GM15510 (cell line): ENCODE results near the gene OR2L3.

Experiments
- POLR2A ChIP-seq: IDR thresholded peaks from 3 replicates; pipeline ENCODE4 v1.6.1; 2011; ENCODE audit warnings: borderline replicate concordance; ENCODE audit not compliant: insufficient read length; ENCODE audit errors: extremely low read depth

The OR2L3 gene, protein sequence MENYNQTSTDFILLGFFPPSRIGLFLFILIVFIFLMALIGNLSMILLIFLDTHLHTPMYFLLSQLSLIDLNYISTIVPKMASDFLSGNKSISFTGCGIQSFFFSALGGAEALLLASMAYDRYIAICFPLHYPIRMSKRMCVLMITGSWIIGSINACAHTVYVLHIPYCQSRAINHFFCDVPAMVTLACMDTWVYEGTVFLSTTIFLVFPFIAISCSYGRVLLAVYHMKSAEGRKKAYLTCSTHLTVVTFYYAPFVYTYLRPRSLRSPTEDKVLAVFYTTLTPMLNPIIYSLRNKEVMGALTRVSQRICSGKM

GRCh38 chr1:248046536-248046935, at the start of gene OR2L3:
TSS of gene OR2L3 (plus strand) at chr1:248046836. CDS start at chr1:248060682, 13,846 bp downstream.
- TF ChIP-seq POLR2A = no peak

DNA sequence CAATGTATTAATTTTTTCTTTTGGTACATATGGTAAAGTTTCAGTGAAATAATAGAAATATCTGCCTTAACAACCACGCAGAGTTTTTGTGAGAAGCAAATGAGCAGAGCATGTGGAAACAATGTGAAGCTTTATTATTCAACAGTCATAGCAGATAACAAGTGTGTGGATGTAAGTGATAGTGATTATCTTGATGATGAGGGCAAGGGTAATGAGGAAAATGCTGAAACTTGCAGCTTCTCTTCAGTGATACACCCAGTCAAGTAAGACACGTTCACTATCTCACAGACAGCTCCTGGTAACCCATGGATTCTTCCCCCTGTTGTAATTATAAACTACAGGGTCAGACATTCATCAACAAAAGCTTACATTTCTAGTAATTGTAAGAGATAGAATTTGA, 47.8 kb upstream of the OR2L3 start:
- no peak for TF ChIP-seq POLR2A

- no peak for TF ChIP-seq POLR2A
Observed at GRCh38 chr1:248000169-248000568, 46.5 kb upstream of the OR2L3 start.

DNA sequence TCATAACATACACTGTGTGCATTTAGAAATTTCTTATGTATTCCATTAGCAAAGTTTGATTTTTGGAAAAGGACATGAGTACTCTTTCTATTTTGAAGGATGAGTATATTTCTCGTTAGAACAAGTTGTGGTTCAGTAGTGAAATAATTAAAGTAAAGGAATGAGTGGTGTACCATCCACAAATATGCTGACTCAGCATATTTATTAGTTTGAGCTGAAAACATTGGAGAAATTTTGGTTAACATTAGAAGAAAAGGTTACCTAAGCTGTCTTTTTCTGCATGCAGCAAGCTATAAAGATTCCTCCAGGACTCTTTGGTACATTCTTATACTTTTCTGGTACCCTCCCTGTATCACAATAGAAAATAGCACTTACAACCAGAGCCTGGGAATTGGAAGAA, 38.9 kb upstream of the OR2L3 start:
- TF ChIP-seq POLR2A = no peak

- TF ChIP-seq POLR2A = no peak
Observed at GRCh38 chr1:248009681-248010080, 37.0 kb upstream of the OR2L3 start.

GRCh38 chr1:248013229-248013710, 33.4 kb upstream of the OR2L3 start, which contains the start of gene OR2L5:
TSS of gene OR2L5 (plus strand) at chr1:248013660. CDS start at chr1:248021948, 8,288 bp downstream.
- no peak for TF ChIP-seq POLR2A

DNA sequence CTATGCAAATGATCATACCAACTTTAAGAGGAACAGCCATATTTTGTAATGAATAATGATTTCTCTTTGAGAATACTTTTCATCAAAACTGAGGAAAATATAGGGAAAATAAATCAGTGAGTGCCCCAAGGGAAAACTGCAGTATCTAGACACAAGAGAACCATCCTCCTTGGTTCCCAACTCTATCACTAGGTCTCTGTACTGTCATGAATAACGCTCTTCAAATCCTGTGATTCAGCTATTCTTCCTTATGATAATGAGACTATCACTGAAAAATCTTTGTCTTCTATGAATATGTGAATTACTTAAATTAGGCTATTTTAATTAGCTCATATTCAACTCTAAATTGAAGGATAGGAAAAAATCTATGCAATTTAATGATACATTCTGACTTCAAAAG, 30.8 kb upstream of the OR2L3 start:
- TF ChIP-seq POLR2A = no peak

GRCh38 chr1:248029770-248030169, 16.9 kb upstream of the OR2L3 start, which contains the start of gene OR2L2:
TSS of gene OR2L2 (plus strand) at chr1:248030070. CDS start at chr1:248038268, 8,198 bp downstream.
- no peak for TF ChIP-seq POLR2A

GRCh38 chr1:248045209-248045608, 1.4 kb upstream of the OR2L3 start:
- no peak for TF ChIP-seq POLR2A

DNA sequence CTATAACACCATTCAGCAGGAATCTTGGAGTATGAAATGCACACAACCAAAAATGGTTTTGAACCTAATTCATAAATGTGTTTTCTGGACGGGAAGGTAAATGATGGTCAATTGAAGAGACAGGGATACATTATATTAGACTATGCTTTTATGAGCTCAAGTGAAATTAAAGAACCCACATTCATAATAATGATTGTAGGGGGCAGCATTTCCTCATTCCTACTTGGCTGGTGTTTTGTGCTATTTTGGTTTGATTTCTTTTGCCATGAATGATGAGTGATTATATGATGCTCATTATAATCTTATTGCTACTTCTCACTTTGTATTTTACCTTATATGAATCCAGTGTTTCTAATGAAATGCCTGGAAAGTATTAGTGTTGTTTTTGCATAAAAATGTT, 372 bp downstream of the OR2L3 start:
- TF ChIP-seq POLR2A = no peak

- TF ChIP-seq POLR2A = no peak
Observed at GRCh38 chr1:248054671-248055070, 8.0 kb downstream of the OR2L3 start.

GRCh38 chr1:248055261-248055660, 8.6 kb downstream of the OR2L3 start:
- TF ChIP-seq POLR2A = no peak

- TF ChIP-seq POLR2A = no peak
Observed at GRCh38 chr1:248065071-248065470, 18.4 kb downstream of the OR2L3 start.

- no peak for TF ChIP-seq POLR2A
Observed at GRCh38 chr1:248065604-248066003, 19.0 kb downstream of the OR2L3 start.

- TF ChIP-seq POLR2A = no peak
Observed at GRCh38 chr1:248094884-248095283, 48.2 kb downstream of the OR2L3 start, which contains the start of gene OR2L13. TSS of gene OR2L13 (plus strand) at chr1:248095184. CDS start at chr1:248099376, 4,192 bp downstream.

DNA sequence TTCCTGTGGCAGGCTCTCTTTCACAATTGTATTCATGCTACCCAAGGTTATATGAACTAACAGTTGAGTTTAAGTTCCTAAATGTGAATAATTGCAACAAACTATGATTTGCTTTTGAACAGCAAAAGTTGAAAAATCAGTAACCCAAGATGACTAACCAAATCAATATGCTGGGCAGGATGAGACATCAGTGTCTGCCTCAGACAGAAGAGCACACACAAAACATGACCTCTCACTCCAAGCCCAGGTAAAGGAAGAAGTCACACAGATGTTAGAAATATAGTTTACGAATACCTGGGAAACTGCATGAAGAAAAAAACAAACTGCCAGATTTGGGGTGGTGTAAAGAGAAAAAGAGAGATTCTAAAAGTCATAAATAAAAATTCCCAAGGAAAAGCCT, 51.9 kb downstream of the OR2L3 start:
- no peak for TF ChIP-seq POLR2A
